ENCODE results near the gene LRRC74B. TPM values are rescaled to one million over a fixed set of nuclear protein-coding genes. Genes with fewer than 3 reads are reported as not detected.
"Not testable (repeated sequence)": the region's sequence is repeated elsewhere in the genome, so short reads cannot be mapped to it uniquely, and the experiment has no call there.

The LRRC74B gene
- 0.20 TPM for total RNA-seq

GRCh38 chr22:21045585-21046294, at the start of gene LRRC74B:
LRRC74B (plus strand) TSS chr22:21045946; CDS start chr22:21045987, 41 bp downstream.
- DNase-seq = peak; percentile 58

- no peak for DNase-seq
Observed at GRCh38 chr22:20996031-20996410, 49.7 kb upstream of the LRRC74B start.

- no peak for DNase-seq
Observed at GRCh38 chr22:20996598-20997535, 48.9 kb upstream of the LRRC74B start.

GRCh38 chr22:20997536-20998257, 48.0 kb upstream of the LRRC74B start:
- no peak for DNase-seq

- no peak for DNase-seq
Observed at GRCh38 chr22:20998411-20999336, 47.1 kb upstream of the LRRC74B start.

- DNase-seq = no peak
Observed at GRCh38 chr22:20999350-21000206, 46.2 kb upstream of the LRRC74B start.

GRCh38 chr22:21000207-21000986, 45.3 kb upstream of the LRRC74B start:
- DNase-seq = no peak

- peak; percentile 70 for DNase-seq
Observed at GRCh38 chr22:21000987-21001600, 44.7 kb upstream of the LRRC74B start.

- peak; percentile 96 for DNase-seq
Observed at GRCh38 chr22:21001601-21002325, 44.0 kb upstream of the LRRC74B start, which contains the start of gene THAP7. THAP7 (minus strand) TSS chr22:21002118; CDS start chr22:21001911, 207 bp downstream.

GRCh38 chr22:21003782-21004181, 42.0 kb upstream of the LRRC74B start:
- no peak for DNase-seq

- not testable (repeated sequence) for DNase-seq
Observed at GRCh38 chr22:21009208-21009607, 36.5 kb upstream of the LRRC74B start.

- DNase-seq = no peak
Observed at GRCh38 chr22:21009638-21010425, 35.9 kb upstream of the LRRC74B start.

GRCh38 chr22:21010426-21011113, 35.2 kb upstream of the LRRC74B start:
- no peak for DNase-seq

- DNase-seq = no peak
Observed at GRCh38 chr22:21012446-21013407, 33.0 kb upstream of the LRRC74B start.

GRCh38 chr22:21013657-21014201, 32.0 kb upstream of the LRRC74B start:
- no peak for DNase-seq
